Neural progenitor cell (in vitro differentiated cells): ENCODE data around the gene KCNH6.

Source experiments
- CTCF ChIP-seq: fragments of 200-600 bp; sonication (generic); IDR thresholded peaks from 2 replicates; pipeline ENCODE4 v1.5.1; 2017; ENCODE audit warnings: antibody characterized with exemption, mild to moderate bottlenecking
- EZH2 ChIP-seq: fragments of 200-600 bp; sonication (generic); IDR thresholded peaks from 2 replicates; pipeline ENCODE4 v1.6.1; 2017; ENCODE audit warnings: antibody characterized with exemption, mild to moderate bottlenecking, moderate library complexity

DNA sequence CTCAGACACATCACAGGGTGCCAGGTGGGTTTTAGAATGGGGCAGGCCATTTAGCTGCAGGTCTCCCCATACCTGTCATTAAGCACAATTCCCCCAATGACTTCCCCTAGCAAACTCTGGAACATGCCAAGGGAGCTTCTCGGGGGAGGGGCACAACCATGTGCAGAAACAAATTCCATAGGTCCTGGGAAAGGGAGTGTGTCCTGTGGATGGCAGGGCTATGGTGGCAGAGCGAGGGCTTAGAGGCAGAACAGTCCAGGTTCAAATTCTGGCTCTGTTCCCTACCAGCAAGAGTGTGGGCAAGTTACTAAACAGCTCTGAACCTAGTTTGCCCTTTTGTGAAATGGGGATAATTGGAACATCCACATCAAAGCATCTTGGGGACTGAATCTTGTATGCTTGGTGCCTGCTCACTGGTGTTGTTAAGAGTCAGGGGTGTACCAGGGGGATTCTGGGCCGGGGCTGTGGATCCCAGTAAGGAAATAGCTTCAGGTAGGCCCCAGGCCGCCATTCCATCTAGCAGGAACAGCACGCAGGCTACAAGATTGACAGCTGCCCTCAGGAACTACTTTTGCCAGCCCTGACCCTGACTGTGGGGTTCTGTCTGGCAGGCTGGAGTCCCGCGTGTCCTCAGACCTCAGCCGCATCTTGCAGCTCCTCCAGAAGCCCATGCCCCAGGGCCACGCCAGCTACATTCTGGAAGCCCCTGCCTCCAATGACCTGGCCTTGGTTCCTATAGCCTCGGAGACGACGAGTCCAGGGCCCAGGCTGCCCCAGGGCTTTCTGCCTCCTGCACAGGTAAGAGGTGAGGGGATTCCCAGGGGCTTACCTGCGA is 21.5 kb downstream of the KCNH6 start:
- TF ChIP-seq CTCF: no peak
- no peak for TF ChIP-seq EZH2
